A549 treated with dexamethasone at 1 μM for 4 hours (cell line): ENCODE measurements around the gene SPRR1A. TPM values are rescaled to one million over a fixed set of nuclear protein-coding genes. Genes with fewer than 3 reads are reported as not detected.

Experiments
- total RNA-seq: library from RNA; stranded (reverse); fragments of 200-300 nt; extraction: Qiagen RNA extraction; gene quantifications from 5 replicates; pipeline ENCODE4 v1.2.3, GENCODE V29; 2022

Gene SPRR1A, protein sequence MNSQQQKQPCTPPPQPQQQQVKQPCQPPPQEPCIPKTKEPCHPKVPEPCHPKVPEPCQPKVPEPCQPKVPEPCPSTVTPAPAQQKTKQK
- total RNA-seq = not detected in 5 replicates

GRCh38 chr1:152983743-152984142, at the start of gene SPRR1A:
Gene SPRR1A, plus strand, starts transcription at chr1:152984081. Its CDS starts 1,150 bp downstream, at chr1:152985231.

GRCh38 chr1:152946651-152947256, 37.1 kb upstream of the SPRR1A start, which contains the start of gene SPRR5:
Gene SPRR5, plus strand, starts transcription at chr1:152947206. Its CDS starts 1,349 bp downstream, at chr1:152948555.

DNA sequence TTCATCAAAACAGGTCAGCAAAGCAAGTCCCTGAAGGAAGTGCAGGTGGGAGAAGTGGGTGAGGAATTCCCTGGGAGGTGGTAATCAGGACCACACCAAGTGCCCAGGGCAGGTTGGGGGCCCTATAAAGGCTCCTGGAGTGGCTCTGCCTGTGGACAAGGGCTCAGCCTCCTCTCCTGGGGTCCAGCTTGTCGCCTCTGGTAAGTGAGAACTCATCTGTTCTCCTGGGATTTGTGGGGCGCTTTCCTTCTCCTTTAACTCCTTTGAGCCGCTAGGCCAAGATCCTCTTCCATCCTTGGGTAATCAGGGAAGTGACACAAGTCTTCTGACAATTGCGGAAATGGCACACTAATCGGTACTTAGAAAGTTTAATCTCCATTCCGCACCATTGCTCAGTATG, 13.4 kb upstream of the SPRR1A start, which contains the start of gene SPRR4:
Gene SPRR4, plus strand, starts transcription at position 154 of the 400 bp plus-strand sequence. CDS start 1,243 bp downstream, outside the sequence.

DNA sequence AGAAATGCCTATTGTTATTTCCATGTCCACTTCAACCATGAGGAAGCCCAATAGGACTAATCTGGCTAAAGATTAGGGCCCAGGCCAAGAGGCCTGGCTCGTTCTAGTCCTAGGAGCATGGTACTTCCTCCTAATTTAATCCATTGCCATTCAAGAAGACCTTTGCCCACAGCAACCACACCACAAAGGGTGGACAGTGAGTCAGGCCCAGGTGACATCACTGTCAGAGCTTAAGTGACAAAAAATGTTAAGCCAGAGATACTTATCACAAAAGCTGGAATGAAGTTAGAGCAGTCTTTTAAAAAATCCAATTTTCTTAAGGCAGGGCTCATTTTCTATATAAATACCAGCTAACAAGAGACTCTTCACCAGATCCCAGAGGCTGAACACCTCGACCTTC, 17.5 kb downstream of the SPRR1A start, which contains the start of gene SPRR3:
Gene SPRR3, plus strand, starts transcription at position 368 of the 400 bp plus-strand sequence. CDS start 1,272 bp downstream, outside the sequence.

GRCh38 chr1:153030895-153031294, 47.0 kb downstream of the SPRR1A start, which contains the start of gene SPRR1B:
Gene SPRR1B, plus strand, starts transcription at chr1:153031203. Its CDS starts 1,143 bp downstream, at chr1:153032346.

Other genes starting within 250 kb of the SPRR1A start
- gene KPRP, start 226.1 kb upstream of the SPRR1A start, total RNA-seq = not detected in 5 replicates
- not detected in 5 replicates for gene LCE1F, start 208.9 kb upstream of the SPRR1A start, total RNA-seq
- gene LCE1E, start 197.8 kb upstream of the SPRR1A start, total RNA-seq = not detected in 5 replicates
- gene LCE1D, start 187.4 kb upstream of the SPRR1A start, total RNA-seq = not detected in 5 replicates
- 0.14 TPM in 1 of 5 replicates, not detected in the others for gene LCE1C, start 177.4 kb upstream of the SPRR1A start, total RNA-seq
- gene LCE1B, start 172.1 kb upstream of the SPRR1A start, total RNA-seq = 0.08 TPM in 1 of 5 replicates, not detected in the others
- gene LCE1A, start 156.6 kb upstream of the SPRR1A start, total RNA-seq = not detected in 5 replicates
- gene LCE6A, start 141.2 kb upstream of the SPRR1A start, total RNA-seq = not detected in 5 replicates
- gene LCE7A, start 124.1 kb upstream of the SPRR1A start, total RNA-seq = not detected in 5 replicates
- not detected in 5 replicates for gene SMCP, start 105.8 kb upstream of the SPRR1A start, total RNA-seq
- gene IVL, start 75.5 kb upstream of the SPRR1A start, total RNA-seq = 0.05 to 0.12 TPM (median 0.09 TPM) in 5 replicates
- not detected in 5 replicates for gene SPRR5, start 36.9 kb upstream of the SPRR1A start, total RNA-seq
- not detected in 5 replicates for gene SPRR4, start 13.4 kb upstream of the SPRR1A start, total RNA-seq
- gene SPRR3, start 17.7 kb downstream of the SPRR1A start, total RNA-seq = not detected in 5 replicates
- gene SPRR1B, start 47.1 kb downstream of the SPRR1A start, total RNA-seq = not detected in 5 replicates
- gene SPRR2D, start 57.0 kb downstream of the SPRR1A start, total RNA-seq = not detected in 5 replicates
- 0.12 TPM in 1 of 5 replicates, not detected in the others for gene SPRR2A, start 73.4 kb downstream of the SPRR1A start, total RNA-seq
- not detected in 5 replicates for gene SPRR2B, start 87.5 kb downstream of the SPRR1A start, total RNA-seq
- gene SPRR2E, start 110.4 kb downstream of the SPRR1A start, total RNA-seq = not detected in 5 replicates
- gene SPRR2F, start 129.4 kb downstream of the SPRR1A start, total RNA-seq = not detected in 5 replicates
- not detected in 5 replicates for gene SPRR2G, start 166.8 kb downstream of the SPRR1A start, total RNA-seq
- gene LELP1, start 219.3 kb downstream of the SPRR1A start, total RNA-seq = not detected in 5 replicates
- gene PRR9, start 233.5 kb downstream of the SPRR1A start, total RNA-seq = 0.10 TPM in 1 of 5 replicates, not detected in the others